GM18873 (cell line): ENCODE measurements around the gene CEP44.
"Not testable (repeated sequence)": the region's sequence is repeated elsewhere in the genome, so short reads cannot be mapped to it uniquely, and the experiment has no call there.

Experiments
- ATAC-seq: cut with Tn5 transposase; IDR thresholded peaks from one replicate; pipeline ENCODE4 v1.9.1; 2021; ENCODE audit warnings: mild to moderate bottlenecking, moderate library complexity, moderate number of reproducible peaks; ENCODE audit not compliant: unreplicated experiment, low FRiP score

CEP44 gene

DNA sequence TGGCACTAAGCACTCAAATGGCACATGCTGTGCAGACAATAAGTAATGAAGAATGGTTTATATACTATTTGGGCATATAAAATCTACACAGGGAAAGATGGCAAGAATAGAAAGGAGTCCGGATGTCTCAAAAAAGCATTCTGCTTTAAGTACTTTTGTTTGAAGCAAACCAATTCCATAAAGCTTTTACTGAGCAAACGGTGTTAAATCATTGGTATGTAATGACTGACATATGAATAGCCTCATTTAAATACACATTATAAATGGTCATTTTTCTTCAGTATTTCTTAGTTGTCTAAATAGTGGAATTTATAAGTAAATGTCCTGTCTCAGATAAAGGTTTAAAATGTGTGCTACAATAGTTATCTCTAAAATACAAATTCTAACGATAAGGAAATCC lies 6.3 kb upstream of the CEP44 start:
- ATAC-seq: no peak

DNA sequence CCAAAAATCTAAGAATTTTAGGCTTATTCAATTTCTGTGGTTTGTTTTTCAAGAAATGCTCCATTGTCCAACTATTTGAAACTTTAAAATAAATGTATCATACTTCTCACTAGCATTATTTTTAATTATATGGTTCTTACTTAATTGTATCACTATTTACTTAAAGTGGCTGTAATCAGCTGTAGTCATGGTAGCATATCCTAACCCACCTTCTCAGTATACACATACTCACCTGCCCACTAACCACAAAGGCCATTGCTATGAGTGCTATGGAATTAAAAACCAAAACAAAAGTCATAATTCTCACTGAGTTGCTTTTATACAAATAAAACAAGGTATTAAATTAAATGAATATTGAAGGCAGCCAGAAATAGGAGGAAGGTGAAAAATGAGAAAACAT lies 5.2 kb upstream of the CEP44 start:
- ATAC-seq: no peak

DNA sequence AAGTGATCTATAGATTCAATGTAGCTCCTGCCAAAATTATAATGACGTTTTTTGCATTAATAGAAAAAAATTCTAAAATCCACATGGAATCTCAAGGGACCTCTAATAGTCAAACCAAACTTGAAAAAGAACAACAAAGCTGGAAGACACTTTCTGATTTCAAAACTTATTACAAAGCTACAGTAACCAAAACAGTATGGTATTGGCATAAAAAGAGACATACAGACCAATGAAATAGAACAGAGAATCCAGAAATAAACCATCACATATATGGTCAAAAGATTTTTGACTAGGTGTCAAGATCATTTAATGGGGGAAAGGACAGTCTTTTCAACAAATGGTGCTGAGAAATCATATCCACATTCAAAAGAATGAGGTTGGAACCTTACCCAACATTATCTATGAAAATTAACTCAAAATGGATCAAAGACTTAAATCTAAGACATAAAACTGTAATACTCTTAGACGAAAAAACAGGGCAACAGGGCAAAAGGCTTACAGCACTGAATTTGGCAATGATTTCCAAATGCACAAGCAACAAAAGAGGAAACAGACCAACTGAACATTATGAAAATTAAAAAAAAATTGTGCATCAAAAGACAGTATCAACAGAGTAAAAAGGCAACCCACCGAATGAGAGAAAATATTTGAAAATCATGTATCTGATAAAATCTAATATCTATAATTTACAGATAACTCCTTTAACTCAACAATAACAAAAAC lies 4.1 kb upstream of the CEP44 start:
- ATAC-seq: no peak

DNA sequence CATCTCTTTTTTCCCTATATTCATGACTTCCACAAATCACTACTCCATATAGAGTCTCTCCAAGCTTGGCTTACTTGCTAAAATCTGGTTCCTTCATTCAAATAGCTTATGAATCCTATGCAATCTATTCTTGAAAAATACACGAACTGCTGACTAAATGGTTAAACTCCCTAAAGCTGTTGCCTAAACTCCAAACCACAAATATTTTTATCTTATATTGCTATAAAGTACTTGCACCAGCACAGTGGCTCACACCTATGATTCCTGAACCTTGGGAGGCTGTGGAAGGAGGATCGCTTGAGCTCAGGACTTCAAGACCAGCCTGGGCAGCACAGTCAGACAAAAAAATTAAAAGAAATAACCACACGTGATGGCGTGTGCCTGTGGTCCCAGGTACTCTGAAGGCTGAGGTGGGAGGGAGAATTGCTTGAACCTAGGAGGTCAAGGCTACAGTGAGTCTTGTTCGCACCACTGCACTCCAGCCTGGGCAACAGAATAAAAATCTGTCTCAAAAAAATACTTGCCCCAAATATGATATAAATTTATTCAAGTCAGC lies 2.5 kb upstream of the CEP44 start:
- ATAC-seq: no peak

DNA sequence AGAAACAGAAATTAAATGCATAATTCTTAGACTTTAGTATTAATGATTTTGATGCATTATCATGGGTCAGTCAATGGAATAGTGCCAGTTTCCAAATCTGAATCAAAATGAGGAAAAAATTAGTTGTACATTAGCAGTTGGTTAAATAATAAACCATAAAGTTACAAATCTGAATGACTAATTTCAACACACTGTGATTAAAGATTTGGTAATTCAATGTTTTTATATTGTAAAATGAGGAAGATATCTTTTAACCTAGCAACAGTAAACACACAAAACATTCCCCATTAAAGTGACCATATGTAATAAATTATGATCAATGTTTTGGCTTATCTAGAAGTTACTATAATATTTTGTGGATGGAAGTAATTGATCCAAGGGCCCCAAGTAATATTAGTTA lies 1.8 kb upstream of the CEP44 start:
- no peak for ATAC-seq

DNA sequence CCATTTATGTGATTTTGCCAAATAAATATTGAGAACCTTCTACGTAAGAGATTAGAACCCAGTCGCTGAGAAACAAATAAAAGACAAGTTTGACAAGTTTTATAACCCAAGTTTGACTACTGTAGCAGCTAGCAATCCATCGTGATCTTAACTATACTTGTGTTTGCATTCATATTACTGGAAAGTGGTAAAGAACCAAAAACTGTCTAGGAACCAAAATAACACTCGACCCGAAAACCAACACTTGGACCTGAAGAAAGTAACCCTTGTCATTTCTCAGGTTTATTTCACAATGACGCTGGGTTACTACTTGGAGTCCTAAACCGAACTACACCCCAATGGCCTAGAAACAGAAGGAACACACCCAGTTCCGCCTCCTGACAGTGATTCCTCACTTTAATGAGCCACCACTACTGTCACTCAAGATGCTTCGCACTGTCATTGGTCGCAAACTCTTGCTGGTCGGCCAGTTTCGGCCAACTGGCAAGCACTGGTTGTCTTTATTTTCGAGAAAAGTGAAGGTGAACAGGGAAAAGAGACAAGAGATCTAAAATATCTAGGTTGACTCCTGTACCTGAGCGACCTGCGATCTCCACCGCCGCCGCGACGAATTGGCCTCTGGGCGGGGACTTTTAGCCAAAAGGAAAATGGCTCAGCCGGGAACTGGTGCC lies 740 bp upstream of the CEP44 start:
- ATAC-seq: peak; percentile 99

DNA sequence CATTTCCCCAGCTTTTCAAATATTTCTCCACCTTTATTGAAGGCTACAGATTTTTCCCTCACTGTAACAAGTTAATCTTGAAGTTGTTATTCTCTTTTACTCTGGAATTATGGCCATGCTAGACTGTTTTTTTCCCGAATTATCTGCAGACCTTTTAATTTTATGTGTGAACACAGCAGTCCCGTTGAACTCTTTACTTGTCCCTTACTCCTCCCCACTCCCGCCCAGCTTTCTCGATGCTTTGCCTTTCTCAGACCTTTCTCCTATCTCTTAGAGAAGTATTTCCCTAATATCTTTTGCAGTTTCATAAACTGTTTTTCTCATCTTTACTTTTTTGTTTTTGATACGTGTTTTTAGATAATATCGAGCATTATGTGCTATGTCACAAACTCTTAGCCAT lies 776 bp downstream of the CEP44 start:
- ATAC-seq: no peak

DNA sequence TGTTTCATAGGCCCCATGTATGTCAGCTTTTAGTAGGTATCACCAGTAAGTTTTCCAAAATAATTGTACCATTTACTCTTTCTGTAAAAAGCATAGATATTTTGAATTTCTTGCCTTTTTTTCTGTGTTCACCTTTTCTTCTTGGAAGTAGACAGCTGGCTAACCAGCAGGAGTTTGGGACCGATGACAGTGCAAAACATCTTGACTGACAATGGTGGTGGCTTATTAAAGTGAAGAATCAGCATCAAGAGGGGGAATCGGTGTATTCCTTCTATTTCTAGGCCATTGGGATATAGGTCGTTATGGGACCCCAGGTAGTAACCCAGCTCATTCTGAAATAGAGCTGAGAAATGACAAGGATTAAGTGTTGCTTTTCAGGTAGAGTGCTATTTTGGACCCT lies 3.2 kb downstream of the CEP44 start:
- no peak for ATAC-seq

DNA sequence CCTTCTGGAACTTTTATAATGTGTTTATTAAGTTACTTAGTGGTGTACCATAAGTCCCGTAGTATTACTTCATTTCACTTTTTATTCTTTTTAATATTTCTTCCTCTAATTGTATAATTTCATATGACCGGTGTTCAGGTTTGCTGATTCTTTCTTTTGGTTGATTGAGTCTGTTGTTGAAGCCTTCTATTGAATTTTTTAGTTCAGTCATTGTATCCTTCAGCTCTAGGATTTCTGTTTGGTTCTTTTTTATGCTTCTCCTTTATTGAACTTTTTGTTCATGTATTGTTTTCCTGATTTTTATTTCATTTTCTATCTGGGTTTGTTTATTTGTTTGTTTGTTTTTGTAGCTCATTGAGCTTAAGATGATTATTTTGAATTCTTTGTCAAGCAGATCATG lies 8.8 kb downstream of the CEP44 start:
- ATAC-seq: no peak

DNA sequence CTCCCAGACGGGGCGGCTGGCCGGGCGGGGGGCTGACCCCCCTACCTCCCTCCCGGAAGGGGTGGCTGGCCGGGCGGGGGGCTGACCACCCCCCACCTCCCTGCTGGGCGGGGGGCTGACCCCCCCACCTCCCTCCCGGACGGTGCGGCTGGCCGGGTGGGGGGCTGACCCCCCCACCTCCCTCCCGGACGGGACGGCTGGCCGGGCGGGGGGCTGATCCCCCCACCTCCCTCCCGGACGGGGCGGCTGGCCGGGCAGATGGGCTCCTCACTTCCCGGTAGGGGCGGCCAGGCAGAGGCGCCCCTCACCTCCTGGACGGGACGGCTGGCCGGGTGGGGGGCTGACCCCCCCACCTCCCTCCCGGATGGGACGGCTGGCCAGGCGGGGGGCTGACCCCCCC lies 10.9 kb downstream of the CEP44 start:
- not testable (repeated sequence) for ATAC-seq

DNA sequence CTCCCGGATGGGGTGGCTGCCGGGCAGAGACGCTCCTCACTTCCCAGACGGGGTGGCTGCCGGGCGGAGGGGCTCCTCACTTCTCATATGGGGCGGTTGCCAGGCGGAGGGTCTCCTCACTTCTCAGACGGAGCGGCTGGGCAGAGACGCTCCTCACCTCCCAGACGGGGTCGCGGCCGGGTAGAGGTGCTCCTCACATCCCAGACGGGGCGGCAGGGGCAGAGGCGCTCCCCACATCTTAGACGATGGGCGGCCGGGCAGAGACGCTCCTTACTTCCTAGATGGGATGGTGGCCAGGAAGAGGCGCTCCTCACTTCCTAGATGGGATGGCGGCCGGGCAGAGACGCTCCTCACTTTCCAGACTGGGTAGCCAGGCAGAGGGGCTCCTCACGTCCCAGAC lies 11.4 kb downstream of the CEP44 start:
- not testable (repeated sequence) for ATAC-seq

DNA sequence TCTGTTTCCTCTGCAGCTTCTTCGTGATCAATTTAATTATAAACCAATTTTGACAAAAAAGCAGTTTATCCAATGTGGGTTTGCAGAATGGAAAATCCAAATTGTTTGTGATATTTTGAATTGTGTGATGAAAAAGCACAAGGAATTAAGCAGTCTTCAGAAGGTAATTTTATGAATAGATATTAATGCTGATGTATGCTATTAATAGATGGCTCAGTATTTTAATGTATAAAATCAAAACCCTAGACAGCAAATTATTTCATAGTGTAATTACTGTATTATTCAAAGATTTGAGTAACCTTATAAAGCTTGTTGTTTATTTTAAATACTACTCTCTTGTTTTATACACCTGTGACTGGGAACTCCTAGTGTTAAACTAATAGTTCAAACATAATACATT lies 20.0 kb downstream of the CEP44 start:
- no peak for ATAC-seq

DNA sequence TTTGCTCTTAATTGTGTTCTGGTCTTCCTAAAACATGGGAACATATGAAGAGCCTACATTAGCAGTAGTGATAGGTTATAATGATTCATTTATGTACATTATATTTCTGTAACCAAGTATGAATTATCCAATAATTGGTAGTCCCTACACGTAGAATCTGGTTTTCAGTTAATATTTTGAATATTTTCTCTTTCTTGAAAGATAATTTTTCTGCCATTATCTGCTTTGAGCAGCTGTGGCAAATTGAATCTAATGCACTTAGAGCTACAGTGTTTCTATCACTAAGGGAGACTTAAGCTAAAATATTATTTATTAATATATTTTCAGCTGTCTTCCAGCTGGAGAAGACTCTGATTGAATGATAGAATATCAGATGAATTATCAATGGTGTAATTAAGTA lies 21.0 kb downstream of the CEP44 start:
- ATAC-seq: no peak

DNA sequence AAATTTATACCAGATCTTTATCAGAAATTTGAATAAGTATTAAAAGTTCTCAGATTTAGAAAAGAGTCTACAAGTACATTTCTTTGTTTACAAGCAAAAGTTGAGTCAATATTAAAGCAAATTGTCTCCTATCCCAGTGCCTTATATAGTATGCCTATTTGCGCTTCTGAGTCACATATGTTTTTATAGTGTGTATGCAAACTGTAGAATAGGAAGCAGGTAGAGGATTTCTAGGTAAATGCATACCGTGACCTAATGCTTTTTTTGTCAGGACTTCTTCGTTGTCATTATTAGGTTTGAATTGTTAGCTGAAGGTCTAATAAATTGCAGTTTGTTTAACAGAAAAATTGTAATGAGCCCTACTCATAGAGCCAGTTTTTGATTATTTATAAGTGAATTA lies 22.2 kb downstream of the CEP44 start:
- ATAC-seq: no peak

DNA sequence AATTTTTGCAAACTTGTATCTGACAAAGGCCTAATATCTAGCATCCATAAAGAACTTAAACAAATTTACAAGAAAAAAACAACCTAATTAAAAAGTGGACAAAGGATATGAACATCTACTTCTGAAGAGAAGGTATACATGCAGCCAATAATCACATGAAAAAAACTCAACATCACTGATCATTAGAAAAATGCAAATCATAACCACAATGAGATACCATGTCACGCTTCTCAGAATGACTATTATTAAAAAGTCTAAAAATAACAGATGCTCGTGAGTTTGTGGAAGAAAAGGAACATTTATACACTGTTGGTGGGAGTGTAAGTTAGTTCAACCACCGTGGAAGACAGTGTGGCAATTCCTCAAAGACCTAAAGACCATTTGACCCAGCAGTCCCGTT lies 24.0 kb downstream of the CEP44 start:
- ATAC-seq: no peak

DNA sequence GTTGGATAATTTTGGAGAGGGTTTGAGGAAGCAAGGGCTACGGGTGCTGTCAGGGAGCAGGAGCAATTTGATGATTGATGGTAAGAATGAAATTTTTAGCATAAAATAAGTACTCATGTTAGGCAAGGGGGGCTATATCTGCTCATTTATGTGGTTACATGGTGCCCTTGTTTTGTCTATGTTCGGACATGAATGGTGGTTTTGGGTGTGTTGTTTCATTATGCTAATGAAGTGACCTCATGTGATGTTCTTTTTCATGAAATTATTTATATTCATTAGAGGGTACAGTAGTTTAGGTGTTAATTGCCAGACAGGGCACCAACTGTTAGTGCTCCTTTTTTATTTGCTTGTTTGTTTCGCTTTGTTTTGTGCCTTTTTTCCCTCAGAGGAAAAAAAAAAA lies 29.3 kb downstream of the CEP44 start:
- ATAC-seq: no peak

DNA sequence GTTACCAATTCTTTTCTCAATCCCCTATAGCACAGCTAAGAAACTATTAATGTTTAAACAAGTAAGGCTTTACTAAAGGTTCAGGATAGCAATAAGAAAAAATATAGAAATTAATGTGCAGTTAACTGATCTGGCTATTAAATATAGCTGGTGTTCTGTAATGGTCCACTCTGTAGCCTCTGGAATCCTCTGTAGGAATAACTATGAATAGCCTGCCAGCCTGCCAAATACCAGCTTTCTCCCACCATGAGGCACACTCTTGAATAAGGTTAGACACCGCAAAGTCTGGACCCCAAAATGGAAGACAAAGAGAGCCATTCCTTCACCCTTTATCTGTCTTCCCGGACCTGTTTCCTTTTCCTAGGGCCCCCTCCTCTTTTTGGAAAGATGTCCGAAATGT lies 30.6 kb downstream of the CEP44 start:
- ATAC-seq: no peak

DNA sequence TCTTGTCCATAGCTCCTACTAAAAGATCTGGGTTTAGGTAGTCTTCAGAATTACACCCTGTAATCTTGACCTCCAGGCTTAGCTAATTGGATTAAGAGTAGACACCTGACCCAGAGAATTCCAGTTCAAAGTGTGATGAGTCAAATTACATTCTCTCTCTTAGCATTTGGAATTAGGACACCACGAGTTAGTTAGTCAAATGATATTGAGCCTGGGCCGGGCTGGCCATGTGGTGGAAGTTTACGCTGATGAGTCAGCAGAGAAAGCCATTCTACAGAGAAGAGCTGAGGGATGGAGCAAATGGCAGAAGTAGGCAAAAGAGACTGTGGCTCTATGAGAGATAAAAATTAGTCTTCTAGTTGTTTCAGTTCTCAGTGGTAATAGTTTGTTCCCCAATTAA lies 31.1 kb downstream of the CEP44 start:
- no peak for ATAC-seq

DNA sequence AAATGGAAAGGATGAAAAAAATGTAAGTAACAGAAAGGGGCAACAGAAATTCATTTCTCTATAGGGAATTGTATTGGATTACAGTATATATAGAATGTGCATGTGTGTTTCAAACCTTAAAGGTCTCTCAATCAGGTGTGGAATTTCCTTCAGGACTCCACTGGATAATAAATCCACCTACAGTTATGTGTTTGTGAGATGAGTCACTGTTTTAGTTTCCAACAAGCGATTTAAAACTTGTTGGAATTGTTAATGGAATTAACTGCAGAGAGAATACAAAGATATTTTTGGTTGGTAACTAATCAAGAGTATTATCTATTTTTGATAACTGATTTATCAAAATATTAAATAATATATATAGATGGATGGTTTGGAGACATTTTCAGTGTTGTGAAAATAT lies 32.8 kb downstream of the CEP44 start:
- ATAC-seq: no peak

DNA sequence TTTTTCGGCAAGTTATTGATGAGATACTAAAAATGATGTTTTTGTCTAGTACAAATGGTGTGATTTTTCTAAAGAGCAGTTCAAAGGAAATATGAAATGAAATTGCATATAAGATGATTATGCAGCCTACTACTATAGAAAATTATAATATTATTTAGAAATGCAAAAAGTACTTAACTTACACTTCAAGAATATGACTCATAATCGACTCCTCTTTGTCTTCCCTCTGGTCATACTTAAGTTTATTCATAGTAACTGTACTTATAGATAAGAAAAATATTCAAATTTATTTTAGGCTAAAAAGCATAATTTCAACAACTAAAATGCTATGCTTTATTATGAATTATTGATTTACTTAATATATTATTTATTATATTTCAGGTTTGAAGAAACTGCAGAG lies 33.2 kb downstream of the CEP44 start:
- no peak for ATAC-seq

DNA sequence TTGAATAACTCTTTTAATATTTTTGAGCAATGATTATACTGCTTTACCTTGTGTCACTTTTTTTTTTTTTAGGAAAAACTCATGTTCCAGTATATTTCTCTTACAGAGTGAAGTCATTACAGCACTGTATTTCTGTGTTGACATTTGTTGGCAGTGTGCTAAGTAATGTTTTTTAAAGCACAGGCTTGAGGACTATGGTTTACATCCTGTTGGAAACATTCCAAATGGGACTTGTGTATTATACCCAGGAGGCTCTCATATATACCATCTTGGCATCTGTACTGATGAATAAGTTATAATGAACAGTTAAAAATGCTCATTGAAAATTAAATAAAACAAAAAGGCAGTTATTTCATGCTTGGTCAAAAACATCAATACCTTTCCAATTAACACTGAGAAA lies 33.8 kb downstream of the CEP44 start:
- no peak for ATAC-seq
